HK-2 (cell line): Measurements from ENCODE around the gene NOL7.

ENCODE experiments used
- DNase-seq: peaks from one replicate; pipeline ENCODE4 v3.0.0-alpha.2; 2018; ENCODE audit not compliant: unreplicated experiment

NOL7 gene

GRCh38 chr6:13597073-13597472 is 18.1 kb upstream of the NOL7 start:
- DNase-seq: no peak

- no peak for DNase-seq
These were observed 15.1 kb upstream of the NOL7 start for GRCh38 chr6:13600036-13600435.

GRCh38 chr6:13604135-13604534 is 11.0 kb upstream of the NOL7 start:
- no peak for DNase-seq

- DNase-seq: no peak
These were observed 10.4 kb upstream of the NOL7 start for GRCh38 chr6:13604546-13605416.

GRCh38 chr6:13605634-13606033 is 9.5 kb upstream of the NOL7 start:
- DNase-seq: no peak

- DNase-seq: no peak
These were observed 3.4 kb upstream of the NOL7 start for GRCh38 chr6:13611715-13612114.

- DNase-seq: no peak
These were observed 2.0 kb upstream of the NOL7 start for GRCh38 chr6:13613029-13613594.

- DNase-seq: peak; percentile 68
These were observed 809 bp upstream of the NOL7 start for GRCh38 chr6:13614126-13614925.

- peak; percentile 49 for DNase-seq
These were observed 621 bp downstream of the NOL7 start for GRCh38 chr6:13615792-13616120.

- DNase-seq: no peak
These were observed 1.9 kb downstream of the NOL7 start for GRCh38 chr6:13617066-13617465.

- no peak for DNase-seq
These were observed 9.7 kb downstream of the NOL7 start for GRCh38 chr6:13624871-13625288.

GRCh38 chr6:13629459-13630116 is 14.5 kb downstream of the NOL7 start:
- DNase-seq: no peak

- DNase-seq: no peak
These were observed 15.4 kb downstream of the NOL7 start for GRCh38 chr6:13630499-13630898.

- no peak for DNase-seq
These were observed 18.2 kb downstream of the NOL7 start for GRCh38 chr6:13633343-13633742.

- DNase-seq: no peak
These were observed 21.0 kb downstream of the NOL7 start for GRCh38 chr6:13635948-13636658.

- DNase-seq: no peak
These were observed 22.9 kb downstream of the NOL7 start for GRCh38 chr6:13638014-13638413.

- no peak for DNase-seq
These were observed 23.5 kb downstream of the NOL7 start for GRCh38 chr6:13638626-13639025.

GRCh38 chr6:13641315-13641714 is 26.2 kb downstream of the NOL7 start:
- no peak for DNase-seq

- DNase-seq: no peak
These were observed 28.0 kb downstream of the NOL7 start for GRCh38 chr6:13643125-13643524.

- no peak for DNase-seq
These were observed 33.7 kb downstream of the NOL7 start for GRCh38 chr6:13648850-13649249.

GRCh38 chr6:13649393-13649792 is 34.3 kb downstream of the NOL7 start:
- no peak for DNase-seq

- no peak for DNase-seq
These were observed 38.2 kb downstream of the NOL7 start for GRCh38 chr6:13653296-13653695.
